HG02884 (cell line): ENCODE data around the gene TUBB.
A peak's percentile ranks its signal among the peaks of the same experiment; 100 is the strongest.

Source experiments
- ATAC-seq: cut with Tn5 transposase; IDR thresholded peaks from one replicate; pipeline ENCODE4 v1.9.1; 2021; ENCODE audit warnings: mild to moderate bottlenecking, moderate library complexity; ENCODE audit not compliant: unreplicated experiment

Gene TUBB

GRCh38 chr6:30687659-30688431 lies 32.3 kb upstream of the TUBB start:
- ATAC-seq, result no peak

DNA sequence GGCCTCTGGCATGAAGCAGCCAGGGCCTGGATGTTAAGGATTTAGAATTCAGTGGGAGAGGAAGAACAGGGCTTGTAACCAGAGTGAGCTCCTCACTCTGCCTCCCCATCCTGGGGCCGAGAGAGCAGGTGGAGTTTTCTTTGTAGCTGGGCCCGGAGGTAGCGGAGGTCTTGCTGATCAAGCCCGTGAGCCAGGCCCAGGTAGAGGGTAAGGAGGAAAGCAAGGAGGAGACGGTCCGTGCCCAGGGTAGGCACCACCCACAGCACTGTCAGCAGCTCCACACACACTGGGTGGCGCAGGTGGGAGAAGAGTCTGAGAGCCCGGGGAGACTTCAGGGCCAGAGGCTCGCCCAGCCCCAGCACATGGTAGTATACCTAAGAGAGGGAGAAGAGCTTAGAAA lies 31.6 kb upstream of the TUBB start:
- ATAC-seq, result no peak

- no peak for ATAC-seq
Observed at GRCh38 chr6:30689022-30689865, 30.9 kb upstream of the TUBB start.

GRCh38 chr6:30689985-30690384 lies 30.2 kb upstream of the TUBB start:
- no peak for ATAC-seq

GRCh38 chr6:30690403-30691207 lies 29.5 kb upstream of the TUBB start, which contains the start of gene NRM:
Gene NRM, minus strand, starts transcription at chr6:30690984. Its CDS starts 10 bp downstream, at chr6:30690974.
- ATAC-seq, result no peak

DNA sequence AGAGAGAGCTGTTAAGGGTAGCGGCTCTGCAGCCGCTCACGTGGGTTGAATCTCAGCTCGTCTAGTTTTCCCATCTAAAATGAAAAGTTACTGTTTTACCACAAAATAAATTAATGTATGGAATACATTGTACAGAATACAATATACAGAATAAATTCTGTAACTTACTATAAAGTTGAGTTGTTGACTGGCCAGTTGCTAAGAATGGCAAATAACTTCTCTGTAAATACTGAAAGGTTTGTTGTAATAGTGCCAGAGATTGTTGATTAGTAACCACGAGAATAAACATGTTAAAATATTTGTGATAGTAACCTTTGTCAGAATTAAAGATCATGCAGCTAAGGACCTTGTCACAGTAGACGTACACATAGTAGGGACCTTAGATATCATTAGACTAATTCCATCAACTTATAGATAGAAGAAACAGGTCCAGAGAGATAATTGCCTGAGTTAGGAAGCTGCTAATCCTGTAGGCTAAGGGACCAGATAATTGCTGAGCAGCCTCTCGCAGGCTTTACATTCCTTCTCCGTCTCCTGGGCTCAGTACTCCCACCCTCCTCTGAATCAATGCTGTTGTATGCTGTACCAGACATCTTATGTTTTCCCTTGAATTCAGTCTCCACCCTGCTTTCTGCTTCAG lies 28.8 kb upstream of the TUBB start:
- ATAC-seq, result no peak

GRCh38 chr6:30696432-30696831 lies 23.7 kb upstream of the TUBB start:
- ATAC-seq, result no peak

DNA sequence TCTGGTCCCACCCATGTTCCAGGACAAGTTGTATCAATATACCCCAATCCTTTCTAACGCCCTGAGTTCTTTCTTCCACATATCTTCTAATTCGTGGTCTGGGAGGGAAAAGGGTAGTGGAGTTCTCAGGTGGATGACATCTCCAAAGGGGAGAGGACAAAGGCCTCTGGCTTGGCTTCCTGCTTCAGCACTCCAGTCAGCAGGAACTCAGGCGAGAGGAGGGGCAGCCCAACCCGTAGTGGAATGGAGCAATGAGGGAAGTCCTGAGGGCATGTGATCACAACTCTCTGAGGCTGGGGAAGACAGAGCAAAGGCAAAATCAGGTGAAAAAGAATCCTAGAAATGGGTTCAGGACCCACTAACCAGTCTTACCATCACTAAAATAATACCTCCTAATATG lies 19.8 kb upstream of the TUBB start:
- no peak for ATAC-seq

GRCh38 chr6:30703011-30703410 lies 17.1 kb upstream of the TUBB start:
- ATAC-seq, result no peak

GRCh38 chr6:30703821-30704220 lies 16.3 kb upstream of the TUBB start:
- no peak for ATAC-seq

DNA sequence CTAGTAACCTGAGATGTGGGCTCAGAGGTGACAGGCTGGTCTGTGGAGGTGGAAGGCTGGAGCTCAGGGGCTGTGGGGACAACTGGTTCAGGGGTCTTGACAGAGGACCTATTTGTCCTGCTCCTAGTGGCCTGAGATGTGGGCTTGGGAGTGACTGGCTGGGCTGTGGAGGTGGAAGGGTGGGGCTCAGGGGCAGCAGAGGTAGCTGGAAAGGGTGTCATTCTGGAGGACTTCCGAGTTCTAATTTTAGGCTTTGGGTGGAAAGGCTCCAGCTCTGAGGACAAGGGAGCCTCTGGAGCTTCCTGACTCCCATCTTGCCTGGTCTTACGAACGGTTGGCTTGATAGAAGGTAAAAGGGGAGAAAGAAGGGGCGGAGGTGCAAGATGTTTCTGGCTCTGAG lies 14.5 kb upstream of the TUBB start:
- no peak for ATAC-seq

- no peak for ATAC-seq
Observed at GRCh38 chr6:30707281-30707850, 12.8 kb upstream of the TUBB start.

- no peak for ATAC-seq
Observed at GRCh38 chr6:30709101-30709868, 10.9 kb upstream of the TUBB start.

DNA sequence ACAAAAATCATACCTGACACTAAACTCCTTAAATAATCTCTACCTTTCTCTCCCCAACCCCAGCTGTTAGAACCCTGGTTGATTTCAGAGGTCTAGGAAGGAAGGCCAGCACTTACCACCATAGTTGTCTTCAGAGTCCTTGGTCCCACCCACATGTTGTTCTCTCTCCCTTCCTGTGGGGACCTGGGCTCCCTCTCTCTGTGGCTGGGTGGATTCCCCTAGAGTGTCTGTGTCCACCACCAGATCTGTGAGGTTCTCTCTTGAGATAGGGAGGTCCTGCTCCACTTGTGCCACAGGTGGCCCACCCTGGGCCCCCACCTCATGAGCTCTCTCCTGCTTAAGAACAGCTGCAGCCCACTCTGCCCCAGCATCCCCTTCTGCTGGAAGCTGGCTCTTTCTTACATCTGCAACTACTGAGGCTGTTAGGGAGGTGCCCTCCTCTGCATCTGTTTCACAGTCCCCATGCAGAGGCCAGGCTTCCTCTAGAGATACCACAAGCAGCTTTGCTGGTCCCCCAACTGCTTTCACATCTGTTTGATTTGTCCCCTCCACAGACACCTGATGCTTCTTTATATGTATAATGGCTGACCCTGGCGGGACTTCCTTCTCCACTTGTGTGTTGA lies 8.3 kb upstream of the TUBB start:
- no peak for ATAC-seq

- no peak for ATAC-seq
Observed at GRCh38 chr6:30712441-30712945, 7.7 kb upstream of the TUBB start.

DNA sequence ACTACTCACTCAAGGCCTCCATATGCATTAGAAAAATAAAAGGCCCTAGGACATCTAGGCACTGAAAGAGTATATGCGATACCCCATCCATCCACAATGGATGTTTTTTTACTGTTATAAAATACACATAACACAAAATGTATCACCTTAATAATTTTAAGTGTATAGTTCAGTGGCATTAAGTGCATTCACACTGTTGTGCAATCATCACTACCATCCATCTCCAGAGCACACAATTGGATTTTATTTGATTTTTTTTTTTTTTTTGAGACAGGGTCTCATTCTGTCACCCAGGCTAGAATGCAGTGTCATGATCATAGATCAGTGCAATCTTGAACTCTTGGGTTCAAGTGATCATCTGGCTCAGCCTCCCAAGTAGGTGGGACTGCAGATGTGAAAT lies 5.9 kb upstream of the TUBB start:
- ATAC-seq, result no peak

DNA sequence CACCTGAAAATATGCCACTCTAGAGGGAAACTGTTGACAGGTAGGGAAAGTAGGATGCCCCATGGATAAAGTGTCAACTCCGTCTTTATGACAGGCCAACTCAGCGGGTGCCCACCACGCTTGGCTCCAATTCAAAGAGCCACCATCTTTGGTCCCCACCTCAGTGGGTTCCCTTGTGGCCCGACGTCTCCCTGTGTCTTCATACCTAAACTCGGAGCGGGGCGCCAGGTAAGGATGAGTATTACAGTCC lies 3.3 kb upstream of the TUBB start:
- no peak for ATAC-seq

GRCh38 chr6:30717129-30717844 lies 2.9 kb upstream of the TUBB start, which contains the start of gene MDC1:
Gene MDC1, minus strand, starts transcription at chr6:30717281. Its CDS starts 2,106 bp downstream, at chr6:30715175.
- peak; percentile 70 for ATAC-seq
